SKM-1 treated with dmso at 0.1 percent for 144 hours (cell line): Measurements from ENCODE around the gene OSBPL10.
"Not testable (repeated sequence)": the region's sequence is repeated elsewhere in the genome, so short reads cannot be mapped to it uniquely, and the experiment has no call there.

Experiments used
- DNase-seq: peaks from one replicate; lab custom pipeline; 2025; ENCODE audit not compliant: unreplicated experiment; lab: John Stamatoyannopoulos, UW

OSBPL10 gene

DNA sequence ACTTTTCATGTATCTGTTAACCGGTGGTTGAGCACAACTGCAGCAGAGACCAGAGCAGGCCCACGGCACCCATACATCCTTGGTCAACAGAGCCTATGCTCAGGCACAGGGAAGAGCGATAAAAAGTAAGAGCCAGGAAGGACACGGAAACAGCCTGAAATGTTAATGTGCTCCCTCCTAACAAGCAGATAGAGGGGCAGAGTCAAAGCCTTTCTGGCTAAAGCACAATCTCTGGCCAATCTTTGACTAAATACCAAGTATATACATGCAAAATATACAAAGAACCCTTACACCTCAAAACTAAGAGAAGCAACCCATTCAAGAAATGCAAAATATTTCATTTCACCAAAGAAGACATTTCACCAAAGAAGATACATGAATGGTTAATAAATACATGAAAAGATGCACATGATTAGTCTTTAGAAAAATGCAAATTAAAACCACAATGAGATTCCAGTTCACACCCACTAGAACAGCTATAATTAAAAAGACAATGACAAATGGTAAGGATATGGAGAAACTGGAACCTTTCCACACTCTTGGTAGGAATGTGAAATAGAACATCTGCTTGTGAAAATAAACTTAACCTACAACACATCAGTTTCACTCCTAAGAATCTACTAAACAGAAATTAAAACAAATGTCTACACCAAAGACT is 88.0 kb downstream of the OSBPL10 start:
- DNase-seq, result no peak

DNA sequence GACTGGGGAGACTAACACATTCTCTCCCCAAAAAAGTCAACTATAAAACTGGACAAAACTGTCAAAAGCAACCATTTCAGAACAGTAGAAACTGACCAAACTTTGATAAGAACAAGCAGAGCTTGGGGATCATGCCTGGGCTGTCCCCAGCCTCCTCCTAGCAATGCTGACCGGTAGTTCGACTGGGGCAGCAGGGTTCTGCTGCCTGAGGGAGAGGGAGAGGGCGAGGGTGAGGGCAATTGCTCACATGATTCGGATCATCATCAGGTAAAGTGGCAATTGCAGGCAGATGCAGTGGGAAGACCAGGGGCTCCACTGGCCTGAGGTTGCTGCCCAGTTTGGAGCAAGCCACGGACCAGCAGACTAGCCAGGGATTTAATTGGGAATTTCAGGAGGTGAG is 88.6 kb downstream of the OSBPL10 start:
- no peak for DNase-seq

- DNase-seq, result no peak
Observed at GRCh38 chr3:31891876-31892455, 89.1 kb downstream of the OSBPL10 start.

GRCh38 chr3:31890742-31891469 is 90.2 kb downstream of the OSBPL10 start:
- DNase-seq, result no peak

- no peak for DNase-seq
Observed at GRCh38 chr3:31890007-31890406, 91.1 kb downstream of the OSBPL10 start.

DNA sequence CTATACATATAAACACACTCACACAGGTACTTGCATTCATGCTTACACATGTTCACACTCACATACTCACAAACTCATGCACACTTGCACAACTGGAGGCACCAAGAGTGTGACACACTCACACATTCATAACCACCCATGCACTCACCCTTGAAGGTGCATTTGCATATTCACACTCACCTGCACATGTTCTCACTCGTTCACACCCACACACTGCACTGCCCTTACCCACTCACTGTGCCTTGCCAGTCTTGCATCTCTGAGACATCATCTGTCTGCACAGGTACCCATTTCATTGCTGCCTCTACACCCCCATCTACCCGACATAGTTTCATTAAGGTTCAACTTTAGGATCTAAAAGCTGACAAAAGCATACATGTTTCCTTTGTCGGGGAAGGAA is 95.8 kb downstream of the OSBPL10 start:
- DNase-seq, result no peak

GRCh38 chr3:31884251-31884650 is 96.8 kb downstream of the OSBPL10 start:
- DNase-seq, result no peak

DNA sequence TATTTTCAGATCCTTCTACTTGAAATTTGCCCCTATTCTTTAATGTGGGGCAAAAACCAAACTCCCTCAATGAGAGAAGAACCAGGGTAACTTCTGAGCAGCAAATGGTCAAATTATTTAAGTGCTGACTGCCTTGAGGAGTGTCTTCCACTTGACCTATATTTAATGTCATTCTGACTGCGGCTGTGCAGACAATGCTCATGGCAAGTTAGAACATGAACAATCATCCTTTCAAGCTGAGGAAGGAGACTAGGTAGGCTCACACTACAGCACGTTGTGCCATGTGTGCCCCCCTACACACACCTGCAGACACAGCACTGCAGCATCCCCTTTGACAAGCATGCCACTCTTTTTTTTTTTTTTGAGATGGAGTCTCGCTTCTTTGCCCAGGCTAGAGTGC is 98.2 kb downstream of the OSBPL10 start:
- no peak for DNase-seq

DNA sequence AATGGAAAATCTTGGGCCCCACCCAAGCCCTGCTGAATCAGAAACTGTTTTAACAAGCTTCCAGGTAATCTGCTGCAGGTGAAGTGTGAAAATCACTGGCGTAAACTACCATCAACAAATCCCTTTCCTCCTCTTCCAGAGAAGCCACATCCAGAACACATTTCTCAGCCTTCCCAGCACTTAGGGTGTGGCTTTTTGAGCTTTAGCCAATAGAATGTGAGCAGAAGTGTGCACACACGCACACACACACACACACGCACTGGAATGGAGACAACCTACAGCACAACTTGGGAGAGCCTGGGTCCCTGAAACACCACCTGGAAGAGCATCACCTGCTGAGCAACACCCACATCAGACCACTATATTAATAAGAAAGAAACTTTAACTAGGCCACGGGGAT is 98.6 kb downstream of the OSBPL10 start:
- no peak for DNase-seq

DNA sequence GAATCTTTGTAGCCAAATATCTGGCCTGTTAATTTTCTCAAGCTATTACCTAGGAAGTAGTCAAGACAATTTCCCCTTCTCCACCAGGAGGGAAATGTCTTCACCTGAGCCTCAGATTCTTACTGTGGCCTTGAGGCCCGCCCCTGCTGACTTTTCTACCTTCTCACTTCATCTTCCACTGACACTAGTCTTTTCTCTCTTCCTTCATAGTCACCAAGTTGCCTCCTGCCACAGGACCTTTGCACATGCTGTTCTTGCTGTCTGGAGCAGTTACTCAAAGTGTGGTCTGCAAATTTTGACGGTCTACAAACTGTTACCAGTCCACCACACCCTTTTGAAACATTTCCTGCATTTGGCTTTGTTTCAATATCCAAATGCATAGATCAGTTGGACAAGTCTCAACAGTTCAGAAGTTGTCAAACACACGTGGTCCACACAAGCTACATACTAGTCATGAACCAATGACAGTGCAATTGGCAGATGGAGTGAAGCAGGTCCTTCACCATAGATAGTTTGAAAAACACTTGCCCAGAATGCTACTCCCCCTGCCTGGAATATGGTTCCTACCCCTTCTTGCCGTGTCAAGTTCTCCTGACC is 100.5 kb downstream of the OSBPL10 start:
- DNase-seq, result no peak

- peak; percentile 11 for DNase-seq
Observed at GRCh38 chr3:31880020-31880419, 101.0 kb downstream of the OSBPL10 start.

- no peak for DNase-seq
Observed at GRCh38 chr3:31879365-31879764, 101.7 kb downstream of the OSBPL10 start.

- no peak for DNase-seq
Observed at GRCh38 chr3:31878231-31878838, 102.7 kb downstream of the OSBPL10 start.

DNA sequence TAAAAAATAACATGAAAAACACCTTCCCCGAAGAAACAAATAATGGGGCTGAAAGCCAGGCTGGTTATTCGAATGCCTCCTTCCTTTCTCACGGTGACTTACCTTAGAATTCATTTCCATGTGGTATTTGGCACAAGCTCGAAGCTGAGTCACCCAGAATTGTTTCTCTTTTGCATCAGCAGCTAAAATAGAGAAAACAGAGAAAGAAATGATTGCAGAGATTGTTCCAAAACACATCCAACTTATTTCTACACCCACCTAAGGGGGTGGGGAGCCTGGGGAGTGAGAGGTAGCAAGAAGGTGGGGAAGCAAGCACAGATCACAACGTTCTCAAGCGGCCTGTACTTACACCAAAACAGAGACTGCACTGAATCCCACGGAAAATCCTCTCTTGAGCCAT is 104.7 kb downstream of the OSBPL10 start:
- no peak for DNase-seq

DNA sequence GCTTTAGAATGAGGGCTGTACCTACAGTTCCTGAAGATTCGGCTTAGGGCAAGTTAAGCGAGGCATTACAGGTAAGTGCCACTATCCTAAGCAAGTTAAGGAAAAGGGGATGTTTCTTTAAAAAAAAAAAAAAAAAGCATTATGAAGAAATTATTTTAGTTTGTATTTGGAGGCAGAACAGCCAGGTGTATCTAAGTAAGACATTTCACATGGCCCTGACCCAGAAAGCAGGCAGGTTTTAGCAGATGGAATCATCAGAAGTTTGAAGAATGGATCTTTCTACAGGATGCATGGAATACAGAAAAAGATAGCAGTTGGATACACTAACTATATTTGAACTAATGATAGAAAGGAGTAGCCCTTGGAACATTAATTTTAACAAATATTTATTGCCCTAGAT is 105.6 kb downstream of the OSBPL10 start:
- DNase-seq, result no peak

DNA sequence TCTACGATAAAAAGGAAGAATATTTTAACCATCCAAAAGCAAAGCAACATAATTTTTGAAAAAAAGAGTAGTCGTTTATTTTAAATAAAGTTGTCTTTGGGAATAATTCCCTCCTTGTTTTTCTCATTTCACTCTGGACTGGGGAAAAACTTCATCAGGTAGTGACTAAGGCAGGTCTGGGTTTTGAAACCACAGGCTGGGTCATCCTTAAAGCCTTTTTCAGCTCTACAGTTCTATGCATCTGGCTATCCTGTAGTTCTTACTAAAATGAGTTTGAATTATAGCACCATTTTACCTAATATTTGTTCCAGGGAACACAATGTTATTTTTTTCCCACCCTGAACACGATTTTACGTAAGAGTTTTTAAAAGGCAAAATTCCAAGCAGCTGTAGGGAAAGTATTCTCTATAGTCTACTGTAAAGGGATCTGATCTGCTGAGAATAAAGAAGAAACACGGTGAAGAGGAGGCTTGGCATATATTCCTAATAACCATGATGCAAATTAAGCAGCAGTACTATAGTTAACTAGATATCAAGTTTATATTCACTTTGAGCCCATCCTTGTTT is 107.7 kb downstream of the OSBPL10 start:
- no peak for DNase-seq

- no peak for DNase-seq
Observed at GRCh38 chr3:31871939-31872507, 109.0 kb downstream of the OSBPL10 start.

DNA sequence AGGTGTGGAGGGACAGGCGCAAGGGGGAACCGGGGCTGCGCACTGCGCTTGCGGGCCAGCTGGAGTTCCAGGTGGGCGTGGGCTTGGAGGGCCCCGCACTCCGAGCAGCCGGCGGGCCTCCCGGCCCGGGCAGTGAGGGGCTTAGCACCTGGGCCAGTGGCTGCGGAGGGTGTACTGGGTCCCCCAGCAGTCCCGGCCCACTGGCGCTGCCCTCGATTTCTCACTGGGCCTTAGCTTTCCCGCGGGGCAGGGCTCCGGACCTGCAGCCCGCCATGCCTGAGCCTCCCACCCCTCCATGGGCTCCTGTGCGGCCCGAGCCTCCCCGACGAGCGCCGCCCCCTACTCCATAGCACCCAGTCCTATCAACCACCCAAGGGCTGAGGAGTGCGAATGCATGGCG is 111.0 kb downstream of the OSBPL10 start:
- DNase-seq, result not testable (repeated sequence)

- DNase-seq, result no peak
Observed at GRCh38 chr3:31868236-31868635, 112.8 kb downstream of the OSBPL10 start.

GRCh38 chr3:31862666-31863279 is 118.3 kb downstream of the OSBPL10 start:
- no peak for DNase-seq

- DNase-seq, result no peak
Observed at GRCh38 chr3:31861826-31862225, 119.2 kb downstream of the OSBPL10 start.
